HG03521 (cell line): Measurements from ENCODE around the gene CEP170B.

Experiments used
- ATAC-seq: cut with Tn5 transposase; IDR thresholded peaks from one replicate; pipeline ENCODE4 v1.9.1; 2021; ENCODE audit warnings: mild to moderate bottlenecking, moderate library complexity; ENCODE audit not compliant: unreplicated experiment

Gene CEP170B

GRCh38 chr14:104866451-104867370, 1.6 kb downstream of the CEP170B start:
- no peak for ATAC-seq

- no peak for ATAC-seq
These were observed 2.4 kb downstream of the CEP170B start for GRCh38 chr14:104867371-104868059.

DNA sequence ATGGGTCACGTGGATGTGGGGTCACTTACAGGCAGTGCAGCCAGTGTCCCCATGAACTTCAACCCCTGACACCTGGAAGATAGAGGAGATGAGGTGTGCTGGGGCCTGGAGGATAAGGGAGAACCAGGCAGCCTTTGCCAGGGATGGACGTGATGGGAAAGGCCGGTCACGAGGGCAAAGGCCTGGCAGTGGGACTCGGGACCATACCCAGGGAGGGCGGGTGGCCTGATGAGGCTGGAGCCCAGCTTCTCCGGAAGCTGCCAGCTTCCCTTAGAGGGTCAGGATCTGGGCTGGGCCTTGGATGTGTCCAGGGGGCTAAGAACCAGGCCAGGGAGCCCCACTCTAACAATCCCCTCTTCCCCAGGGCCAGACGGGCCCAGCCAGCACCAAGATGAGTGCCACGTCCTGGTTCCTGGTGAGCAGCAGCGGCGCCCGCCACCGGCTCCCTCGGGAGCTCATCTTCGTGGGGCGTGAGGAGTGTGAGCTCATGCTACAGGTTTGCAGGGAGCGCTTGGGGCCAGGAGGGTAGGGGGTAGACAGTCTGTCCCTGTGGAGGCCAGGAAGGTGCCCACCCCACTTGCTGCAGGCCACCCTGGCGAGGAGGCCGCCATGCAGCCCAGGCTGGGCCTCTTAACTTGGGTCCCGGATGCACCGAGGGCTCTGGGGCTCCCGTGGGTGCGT, 3.1 kb downstream of the CEP170B start:
- no peak for ATAC-seq

- ATAC-seq, result no peak
These were observed 3.9 kb downstream of the CEP170B start for GRCh38 chr14:104868811-104869572.

GRCh38 chr14:104869669-104870367, 4.8 kb downstream of the CEP170B start:
- no peak for ATAC-seq

- no peak for ATAC-seq
These were observed 5.5 kb downstream of the CEP170B start for GRCh38 chr14:104870368-104871144.

DNA sequence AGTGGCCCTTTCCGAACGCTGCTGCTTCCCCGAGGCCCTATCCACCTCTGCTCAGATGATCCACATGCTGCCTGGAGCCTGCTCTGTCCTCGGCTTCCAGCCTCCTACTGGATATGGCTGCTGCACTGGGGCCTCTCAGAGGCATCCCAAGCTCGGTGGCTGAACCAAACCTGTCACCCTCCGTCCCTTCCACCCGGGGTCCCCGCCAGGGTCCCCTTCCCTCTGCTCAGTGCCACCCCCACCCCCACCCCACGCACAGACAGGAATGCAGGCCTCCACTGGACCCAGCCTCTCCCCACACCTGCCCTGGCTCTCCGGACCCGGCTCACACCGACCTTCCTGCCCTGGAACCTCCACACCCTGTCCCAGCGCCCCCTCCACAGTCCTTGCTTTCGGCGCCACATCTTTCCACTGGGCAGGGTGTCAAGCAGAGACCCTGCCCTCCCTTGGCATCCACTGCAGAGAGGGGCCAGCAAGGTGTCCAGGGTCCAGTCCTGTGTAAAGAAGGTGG, 6.1 kb downstream of the CEP170B start:
- no peak for ATAC-seq

- no peak for ATAC-seq
These were observed 6.8 kb downstream of the CEP170B start for GRCh38 chr14:104871656-104872468.

GRCh38 chr14:104872469-104873341, 7.6 kb downstream of the CEP170B start:
- no peak for ATAC-seq

DNA sequence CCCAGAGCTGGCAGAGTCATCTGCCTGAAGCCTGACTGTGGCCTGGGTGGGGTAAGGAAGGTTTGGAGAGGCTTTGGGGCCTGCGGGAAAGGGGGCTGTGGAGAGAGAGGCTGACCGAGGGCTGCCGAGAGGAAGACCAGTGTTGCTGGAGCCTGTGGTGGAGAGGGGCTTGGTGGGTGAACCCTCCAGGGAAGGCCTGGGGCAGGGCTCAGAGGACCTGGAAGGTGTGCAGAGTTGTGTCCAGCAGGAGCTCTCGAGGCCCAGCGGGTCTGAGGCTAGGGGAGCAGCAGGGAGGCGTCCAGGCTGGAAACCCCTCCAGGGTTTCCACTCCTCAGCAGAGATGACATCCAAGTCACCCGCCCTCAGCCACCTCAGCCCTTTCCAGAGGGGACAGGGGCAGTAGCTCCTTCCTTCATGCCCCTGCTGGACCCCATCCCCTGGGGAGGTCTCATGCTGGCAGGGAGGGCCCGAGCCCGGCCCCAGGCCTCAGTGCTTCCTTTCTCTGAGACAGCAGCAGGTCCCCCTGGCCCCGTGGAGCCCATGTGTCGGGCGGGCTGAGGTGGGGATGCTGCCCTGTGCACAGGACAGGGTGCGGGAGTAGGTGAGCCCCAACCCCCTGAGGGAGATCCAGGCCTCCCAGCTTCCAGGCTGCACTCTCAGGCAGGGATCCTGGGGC, 8.4 kb downstream of the CEP170B start:
- ATAC-seq, result no peak

DNA sequence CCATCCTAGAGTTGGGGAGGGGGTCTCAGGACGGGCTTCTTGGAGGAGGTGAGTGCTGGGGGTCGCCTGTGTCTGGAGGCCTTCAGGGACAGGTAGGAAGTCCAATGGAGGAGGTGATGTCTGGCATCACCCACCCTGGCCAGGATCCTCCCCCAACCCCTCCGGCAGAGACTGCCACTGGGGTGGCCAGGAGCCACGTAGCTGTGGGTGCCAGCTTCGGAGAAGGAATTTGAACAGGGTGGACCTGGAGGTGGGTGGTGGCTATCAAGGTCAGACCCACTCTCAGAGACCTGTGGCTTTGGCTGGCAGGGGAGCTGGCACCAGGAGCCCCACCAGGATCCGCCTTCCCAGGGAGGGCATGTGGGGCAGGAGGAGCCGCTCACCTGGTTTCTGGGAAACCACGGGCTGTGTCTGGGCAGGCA, 9.1 kb downstream of the CEP170B start:
- no peak for ATAC-seq

DNA sequence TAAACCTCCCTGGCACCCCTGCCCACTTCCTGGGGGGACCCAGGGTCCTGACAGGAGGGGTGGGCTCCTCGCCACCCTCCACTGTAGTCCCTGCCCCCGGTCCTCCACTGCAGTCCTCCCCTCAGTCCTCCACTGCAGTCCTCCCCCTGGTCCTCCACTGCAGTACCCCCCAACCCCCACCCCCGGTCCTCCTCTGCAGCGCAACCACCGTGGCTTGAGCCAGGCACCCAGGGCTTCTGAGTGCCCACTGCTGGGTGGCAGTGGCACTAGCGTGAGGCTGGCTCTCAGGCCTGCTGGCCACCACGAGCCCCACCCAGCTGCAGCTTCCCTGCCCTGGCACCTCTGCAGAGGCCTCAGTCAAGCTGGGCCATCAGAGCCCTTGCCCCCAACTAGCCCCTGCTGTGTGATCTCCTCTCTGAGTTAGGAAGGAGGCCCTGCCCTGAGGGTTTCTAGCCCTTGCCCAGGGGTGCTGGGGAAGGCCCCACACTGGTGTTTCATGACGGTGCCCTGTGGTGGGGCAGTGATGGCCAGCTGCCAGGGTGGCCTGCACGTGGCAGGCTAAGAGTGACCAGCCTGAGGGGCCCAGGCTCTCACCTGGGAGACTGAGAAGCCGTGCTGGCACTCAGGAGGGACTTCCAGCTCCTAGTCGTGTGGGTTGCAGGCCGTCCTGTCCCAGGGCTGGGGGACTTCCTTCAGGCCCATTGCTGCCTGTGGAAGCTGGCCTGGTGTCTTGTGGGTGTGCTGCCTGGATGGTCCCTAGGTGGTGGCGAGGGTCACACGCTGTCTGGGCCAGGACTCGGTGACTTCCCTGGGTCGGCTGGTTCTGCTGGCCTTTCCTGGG, 9.7 kb downstream of the CEP170B start:
- ATAC-seq, result no peak

DNA sequence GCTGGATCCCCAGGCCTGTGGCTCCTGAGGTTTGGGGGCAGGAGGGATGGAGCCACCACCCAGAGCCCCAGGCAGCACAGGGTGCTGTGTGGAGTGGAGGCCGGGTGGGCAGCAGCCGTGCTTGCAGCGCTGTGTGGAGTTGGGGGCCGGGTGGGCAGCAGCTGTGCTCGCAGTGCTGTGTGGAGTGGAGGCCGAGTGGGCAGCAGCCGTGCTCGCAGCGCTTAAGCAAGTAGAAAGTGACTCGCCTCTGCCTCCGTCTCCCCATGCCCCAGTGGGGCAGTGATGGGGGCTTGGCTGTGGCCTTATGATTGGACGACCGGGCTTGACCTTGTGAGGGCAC, 10.3 kb downstream of the CEP170B start:
- ATAC-seq, result no peak

- no peak for ATAC-seq
These were observed 10.7 kb downstream of the CEP170B start for GRCh38 chr14:104875811-104876210.

DNA sequence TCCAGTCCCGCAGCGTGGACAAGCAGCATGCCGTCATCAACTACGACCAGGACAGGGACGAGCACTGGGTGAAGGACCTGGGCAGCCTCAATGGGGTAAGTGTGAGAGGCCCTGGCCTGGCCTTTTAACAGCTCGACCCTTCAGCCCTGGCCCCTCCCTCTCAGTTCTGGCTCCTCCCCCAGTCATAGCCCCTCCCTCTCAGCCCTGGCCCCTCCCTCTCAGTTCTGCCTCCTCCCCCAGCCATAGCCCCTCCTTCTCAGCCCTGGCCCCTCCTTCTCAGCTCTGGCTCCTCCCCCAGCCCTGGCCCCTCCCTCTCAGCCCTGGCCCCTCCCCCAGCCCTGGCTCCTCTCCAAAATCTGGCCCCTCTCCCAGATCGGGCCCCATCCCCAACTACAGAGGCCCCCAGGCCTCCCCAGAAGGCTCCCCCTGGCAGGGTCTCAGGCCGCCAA, 11.2 kb downstream of the CEP170B start:
- no peak for ATAC-seq
